Fibroblast of peridontal ligament (primary cell): ENCODE data around the gene SPDL1.
"Not testable (repeated sequence)": the region's sequence is repeated elsewhere in the genome, so short reads cannot be mapped to it uniquely, and the experiment has no call there.

ENCODE experiments used
- DNase-seq: peaks from one replicate; pipeline ENCODE4 v3.0.0-alpha.2; 2010; ENCODE audit errors: extremely low read depth

SPDL1 gene

GRCh38 chr5:169571355-169571754 is 12.2 kb upstream of the SPDL1 start:
- no peak for DNase-seq

GRCh38 chr5:169574134-169574646 is 9.4 kb upstream of the SPDL1 start:
- no peak for DNase-seq

GRCh38 chr5:169576181-169576598 is 7.4 kb upstream of the SPDL1 start:
- DNase-seq: peak; percentile 93

- DNase-seq: peak; percentile 75
Observed at GRCh38 chr5:169577951-169578350, 5.6 kb upstream of the SPDL1 start.

GRCh38 chr5:169580964-169581363 is 2.6 kb upstream of the SPDL1 start:
- no peak for DNase-seq

GRCh38 chr5:169581580-169582227 is 1.9 kb upstream of the SPDL1 start:
- peak; percentile 82 for DNase-seq

- no peak for DNase-seq
Observed at GRCh38 chr5:169583101-169583423, 511 bp upstream of the SPDL1 start.

GRCh38 chr5:169584998-169585451 is 1.5 kb downstream of the SPDL1 start:
- no peak for DNase-seq

- no peak for DNase-seq
Observed at GRCh38 chr5:169590602-169591001, 7.0 kb downstream of the SPDL1 start.

GRCh38 chr5:169591636-169592035 is 8.1 kb downstream of the SPDL1 start:
- peak; percentile 63 for DNase-seq

GRCh38 chr5:169592937-169593650 is 9.5 kb downstream of the SPDL1 start:
- DNase-seq: no peak

- DNase-seq: peak; percentile 24
Observed at GRCh38 chr5:169595172-169595820, 11.7 kb downstream of the SPDL1 start.

GRCh38 chr5:169599451-169599850 is 15.9 kb downstream of the SPDL1 start:
- no peak for DNase-seq

GRCh38 chr5:169602535-169602934 is 19.0 kb downstream of the SPDL1 start:
- peak; percentile 33 for DNase-seq

- DNase-seq: no peak
Observed at GRCh38 chr5:169606279-169606678, 22.7 kb downstream of the SPDL1 start.

- no peak for DNase-seq
Observed at GRCh38 chr5:169607882-169608281, 24.3 kb downstream of the SPDL1 start.

- DNase-seq: no peak
Observed at GRCh38 chr5:169609716-169610115, 26.1 kb downstream of the SPDL1 start.

- no peak for DNase-seq
Observed at GRCh38 chr5:169610606-169611005, 27.0 kb downstream of the SPDL1 start.

- no peak for DNase-seq
Observed at GRCh38 chr5:169615561-169615960, 32.0 kb downstream of the SPDL1 start.

- DNase-seq: not testable (repeated sequence)
Observed at GRCh38 chr5:169624307-169624706, 40.7 kb downstream of the SPDL1 start.

GRCh38 chr5:169626779-169627178 is 43.2 kb downstream of the SPDL1 start:
- peak; percentile 98 for DNase-seq

- no peak for DNase-seq
Observed at GRCh38 chr5:169627551-169627950, 44.0 kb downstream of the SPDL1 start.

GRCh38 chr5:169628892-169629291 is 45.3 kb downstream of the SPDL1 start:
- DNase-seq: peak; percentile 91
